Loucy (cell line): ENCODE results near the gene IKZF5.

Source experiments
- EZH2phosphoT487 ChIP-seq: fragments of 200-600 bp; IDR thresholded peaks from 2 replicates; pipeline ENCODE4 v1.6.1; 2018; ENCODE audit warnings: antibody characterized with exemption, mild to moderate bottlenecking, moderate library complexity, borderline replicate concordance
- TF ChIP-seq, protein P1 (sequence below): fragments of 200-600 bp; sonication (generic); conservative IDR thresholded peaks from 2 replicates; pipeline ENCODE4 v1.5.1; 2014; ENCODE audit warnings: mild to moderate bottlenecking, antibody characterized with exemption, low read length

DNA sequence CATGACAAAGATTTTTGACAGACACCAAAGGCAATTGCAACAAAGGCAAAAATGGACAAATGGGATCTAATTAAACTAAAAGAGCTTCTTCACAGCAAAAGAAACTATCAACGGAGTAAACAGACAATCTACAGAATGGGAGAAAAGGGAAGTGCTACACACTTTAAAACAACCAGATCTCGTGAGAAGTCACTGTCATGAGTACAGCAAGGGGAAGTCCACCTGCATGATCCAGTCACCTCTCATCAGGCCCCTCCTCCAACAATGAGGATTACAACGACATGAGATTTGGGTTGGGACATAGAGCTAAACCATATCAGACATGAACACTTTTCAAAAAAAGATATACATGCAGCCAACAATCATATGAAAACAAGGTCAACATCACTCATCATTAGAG lies 39.9 kb downstream of the IKZF5 start:
- TF ChIP-seq, protein P1, sequence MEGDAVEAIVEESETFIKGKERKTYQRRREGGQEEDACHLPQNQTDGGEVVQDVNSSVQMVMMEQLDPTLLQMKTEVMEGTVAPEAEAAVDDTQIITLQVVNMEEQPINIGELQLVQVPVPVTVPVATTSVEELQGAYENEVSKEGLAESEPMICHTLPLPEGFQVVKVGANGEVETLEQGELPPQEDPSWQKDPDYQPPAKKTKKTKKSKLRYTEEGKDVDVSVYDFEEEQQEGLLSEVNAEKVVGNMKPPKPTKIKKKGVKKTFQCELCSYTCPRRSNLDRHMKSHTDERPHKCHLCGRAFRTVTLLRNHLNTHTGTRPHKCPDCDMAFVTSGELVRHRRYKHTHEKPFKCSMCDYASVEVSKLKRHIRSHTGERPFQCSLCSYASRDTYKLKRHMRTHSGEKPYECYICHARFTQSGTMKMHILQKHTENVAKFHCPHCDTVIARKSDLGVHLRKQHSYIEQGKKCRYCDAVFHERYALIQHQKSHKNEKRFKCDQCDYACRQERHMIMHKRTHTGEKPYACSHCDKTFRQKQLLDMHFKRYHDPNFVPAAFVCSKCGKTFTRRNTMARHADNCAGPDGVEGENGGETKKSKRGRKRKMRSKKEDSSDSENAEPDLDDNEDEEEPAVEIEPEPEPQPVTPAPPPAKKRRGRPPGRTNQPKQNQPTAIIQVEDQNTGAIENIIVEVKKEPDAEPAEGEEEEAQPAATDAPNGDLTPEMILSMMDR = no peak
- no peak for TF ChIP-seq EZH2phosphoT487
